SK-N-SH (cell line): ENCODE results near the gene THAP8. TPM values are rescaled to one million over a fixed set of nuclear protein-coding genes. Genes with fewer than 3 reads are reported as not detected.

Source experiments
- CTCF ChIA-PET: fragments of 300-600, 350-600 bp; formaldehyde crosslinking; extraction: SDS; loops from one replicate; lab custom pipeline; 2021; lab: Yijun Ruan, JAX
- POLR2A ChIA-PET: fragments of 350-600 bp; sonication (Branson Sonifier 250); formaldehyde crosslinking; extraction: SDS; loops from one replicate; lab custom pipeline; 2020; ENCODE audit warnings: antibody characterized with exemption, inconsistent platforms; lab: Yijun Ruan, JAX
- DNase-seq: peaks from one replicate; pipeline ENCODE4 v3.0.0; 2012
- H2AFZ ChIP-seq: fragments of 200-600 bp; sonication (generic); 2 replicates; pipeline ENCODE4 v1.8.1; 2016; ENCODE audit warnings: antibody characterized with exemption, mild to moderate bottlenecking, low read depth
- H3F3A ChIP-seq: fragments of 200-600 bp; sonication (generic); replicated peaks from 2 replicates; pipeline ENCODE3; 2016; ENCODE audit warnings: antibody characterized with exemption, mild to moderate bottlenecking; ENCODE audit not compliant: insufficient read depth
- H3K27ac ChIP-seq, 2 experiments: fragments of 200-500 bp in 1 of 2; fragments of 200-600 bp in 1 of 2; sonication (Bioruptor generic) in 1 of 2; sonication (generic), shearing (Covaris generic) in 1 of 2; 2 replicates each; pipeline versions ENCODE4 v1.5.1 to v1.6.1; 2014 to 2016; ENCODE audit warnings: low read depth in 2 of 2, inconsistent platforms in 1 of 2, low read length in 1 of 2, mild to moderate bottlenecking in 1 of 2, mixed read lengths in 1 of 2
- H3K27me3 ChIP-seq: fragments of 200-600 bp; sonication (generic), shearing (Covaris generic); 2 replicates; pipeline ENCODE4 v1.6.1; 2016; ENCODE audit warnings: mixed run types; ENCODE audit not compliant: insufficient read depth
- H3K36me3 ChIP-seq, 2 experiments: fragments of 200-500 bp in 1 of 2; fragments of 200-600 bp in 1 of 2; sonication (Bioruptor generic) in 1 of 2; sonication (generic) in 1 of 2; replicated peaks in 1 of 2; 2 replicates each; pipeline versions ENCODE3 to v1.5.1; 2014 to 2016; ENCODE audit warnings: low read length in 1 of 2, mild to moderate bottlenecking in 1 of 2; ENCODE audit not compliant: insufficient read depth in 2 of 2, control insufficient read depth in 1 of 2
- H3K4me1 ChIP-seq, 2 experiments: fragments of 200-500 bp in 1 of 2; fragments of 200-600 bp in 1 of 2; sonication (Bioruptor generic) in 1 of 2; sonication (generic), shearing (Covaris generic) in 1 of 2; 2 replicates each; pipeline versions ENCODE4 v1.5.1 to v1.6.1; 2014 to 2016; ENCODE audit warnings: low read depth in 1 of 2, low read length in 1 of 2, mixed run types in 1 of 2; ENCODE audit not compliant: insufficient read depth in 2 of 2, control insufficient read depth in 1 of 2
- H3K4me2 ChIP-seq: fragments of 200-600 bp; sonication (generic), shearing (Covaris generic); 2 replicates; pipeline ENCODE4 v1.6.1; 2017; ENCODE audit warnings: mixed run types
- H3K4me3 ChIP-seq, 2 experiments: fragments of 200-500 bp in 1 of 2; fragments of 200-600 bp in 1 of 2; sonication (Bioruptor generic) in 1 of 2; sonication (generic), shearing (Covaris generic) in 1 of 2; 2 replicates each; pipeline versions ENCODE4 v1.5.1 to v1.8.1; 2014 to 2016; ENCODE audit warnings: low read depth in 2 of 2, inconsistent platforms in 1 of 2, low read length in 1 of 2, mild to moderate bottlenecking in 1 of 2, mixed read lengths in 1 of 2, moderate library complexity in 1 of 2
- H3K79me2 ChIP-seq: fragments of 200-600 bp; sonication (generic); 2 replicates; pipeline ENCODE4 v1.8.1; 2017; ENCODE audit warnings: mild to moderate bottlenecking; ENCODE audit not compliant: insufficient read depth
- H3K9ac ChIP-seq: fragments of 200-600 bp; sonication (generic); 2 replicates; pipeline ENCODE4 v1.6.1; 2017; ENCODE audit warnings: mixed run types
- H3K9me2 ChIP-seq: fragments of 200-600 bp; sonication (generic); 2 replicates; pipeline ENCODE4 v1.6.1; 2017; ENCODE audit warnings: mixed run types
- H3K9me3 ChIP-seq: fragments of 200-600 bp; sonication (generic); 2 replicates; pipeline ENCODE4 v1.6.1; 2017; ENCODE audit warnings: mixed run types, mild to moderate bottlenecking, moderate library complexity
- H4K20me1 ChIP-seq: fragments of 200-600 bp; sonication (generic); 2 replicates; pipeline ENCODE4 v1.6.1; 2017; ENCODE audit warnings: mild to moderate bottlenecking, mixed run types; ENCODE audit not compliant: insufficient read depth
- EP300 ChIP-seq, 2 experiments: IDR thresholded peaks; 2 replicates each; pipeline versions ENCODE4 v1.4.0 to v1.6.1; 2012; ENCODE audit warnings: borderline replicate concordance in 1 of 2, low read depth in 1 of 2, low read length in 1 of 2
- EZH2phosphoT487 ChIP-seq: fragments of 200-600 bp; sonication (generic); IDR thresholded peaks from 2 replicates; pipeline ENCODE4 v1.6.1; 2017; ENCODE audit warnings: low read depth, mixed run types, mild to moderate bottlenecking, antibody characterized with exemption, moderate library complexity, borderline replicate concordance
- GATA2 ChIP-seq: sonication (generic); formaldehyde crosslinking; IDR thresholded peaks from 2 replicates; pipeline ENCODE4 v1.5.0; 2020; ENCODE audit warnings: mild to moderate bottlenecking, missing genetic modification reagents
- RAD21 ChIP-seq: IDR thresholded peaks from 2 replicates; pipeline ENCODE4 v1.6.1; 2012; ENCODE audit warnings: mild to moderate bottlenecking, low read length
- RFX5 ChIP-seq: IDR thresholded peaks from 2 replicates; pipeline ENCODE4 v1.6.1; 2012; ENCODE audit warnings: mild to moderate bottlenecking, improper control_type of control experiment, low read length
- SMC3 ChIP-seq: IDR thresholded peaks from 2 replicates; pipeline ENCODE4 v1.6.1; 2012; ENCODE audit warnings: low read depth, low read length, improper control_type of control experiment
- TCF12 ChIP-seq: IDR thresholded peaks from 2 replicates; pipeline ENCODE4 v1.4.0; 2012
- YY1 ChIP-seq: IDR thresholded peaks from 2 replicates; pipeline ENCODE4 v1.4.0; 2012; ENCODE audit warnings: low read depth, mild to moderate bottlenecking
- WGBS: methylation state at CpG from one replicate; pipeline ENCODE4 v1.1.6; 2017; ENCODE audit warnings: low lambda C conversion rate; 5-methylcytosine and 5-hydroxymethylcytosine counted together
- polyA plus RNA-seq, 3 experiments: library from polyadenylated mRNA; depleted of rRNA; stranded (reverse); fragments of >200 nt; gene quantifications; 2 replicates each; pipeline ENCODE4 v1.2.3, GENCODE V29; 2012
- TF ChIP-seq, protein P1 (sequence below): IDR thresholded peaks from 2 replicates; pipeline ENCODE4 v1.4.0; 2012; ENCODE audit warnings: low read depth, borderline replicate concordance
- TF ChIP-seq, protein P2 (sequence below): IDR thresholded peaks from 2 replicates; pipeline ENCODE4 v1.4.0; 2012; ENCODE audit warnings: low read depth
- TF ChIP-seq, protein P3 (sequence below): fragments of 200-600 bp; sonication (generic); IDR thresholded peaks from 2 replicates; pipeline ENCODE4 v1.6.1; 2017; ENCODE audit warnings: antibody characterized with exemption, mild to moderate bottlenecking, moderate library complexity

THAP8 gene
- polyA plus RNA-seq, 1 of the 3 experiments (the other 2 are of a cell fraction), result 6.3 TPM

DNA sequence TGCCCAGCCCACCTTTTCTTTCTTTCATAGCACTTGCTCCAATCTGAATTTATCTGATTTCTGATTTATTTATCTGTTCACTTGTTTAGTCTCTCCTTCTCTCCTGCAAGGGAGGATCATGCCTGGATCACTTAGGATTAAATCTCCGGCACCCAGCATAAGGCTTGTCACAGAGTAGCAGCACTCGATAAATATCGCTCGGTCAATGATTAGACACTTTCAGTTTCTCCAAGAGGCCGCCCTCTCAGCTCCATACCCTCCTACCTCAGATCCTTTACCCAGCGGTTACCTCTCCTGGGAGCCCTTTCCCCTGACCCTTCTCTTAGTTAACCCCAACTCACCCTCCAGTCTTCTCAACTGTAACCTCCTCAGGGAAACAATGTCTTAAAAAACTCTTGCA lies 22.8 kb downstream of the THAP8 start:
- peaks cover 2% of the 10 kb centered on the region for H3F3A ChIP-seq
- no peaks in the 10 kb centered on the region for H4K20me1 ChIP-seq
- POLR2A ChIA-PET, result no interaction called here
- H2AFZ ChIP-seq, result no peak overlapping the region
- CTCF ChIA-PET, result interaction anchor here (1.7 kb wide), 1 partner anchor 23 kb away, joined by 5 read pairs; the partner anchor contains the start of genes THAP8 and WDR62
- peak overlapping the region in 1 of 2 experiments; percentile 86; a peak in 2 of 4 replicates for H3K4me3 ChIP-seq
- WGBS, result 95% methylated on average over 6 of the region's 6 CpGs
- no peaks in the 10 kb centered on the region for H3K9me3 ChIP-seq
- peaks cover 0 to 7% of the 10 kb centered on the region in 2 experiments; a peak in 1 of 4 replicates for H3K4me1 ChIP-seq
- H3K79me2 ChIP-seq, result 0 out of 2 replicates have a peak, but pooled peaks cover 5% of the 10 kb centered on the region
- no peak for DNase-seq
- no peak overlapping the region for H3K9ac ChIP-seq
- H3K4me2 ChIP-seq, result peak overlapping the region; percentile 94
- no peaks in the 10 kb centered on the region for H3K9me2 ChIP-seq
- H3K27ac ChIP-seq, result no peak overlapping the region
- TF ChIP-seq, protein P1, sequence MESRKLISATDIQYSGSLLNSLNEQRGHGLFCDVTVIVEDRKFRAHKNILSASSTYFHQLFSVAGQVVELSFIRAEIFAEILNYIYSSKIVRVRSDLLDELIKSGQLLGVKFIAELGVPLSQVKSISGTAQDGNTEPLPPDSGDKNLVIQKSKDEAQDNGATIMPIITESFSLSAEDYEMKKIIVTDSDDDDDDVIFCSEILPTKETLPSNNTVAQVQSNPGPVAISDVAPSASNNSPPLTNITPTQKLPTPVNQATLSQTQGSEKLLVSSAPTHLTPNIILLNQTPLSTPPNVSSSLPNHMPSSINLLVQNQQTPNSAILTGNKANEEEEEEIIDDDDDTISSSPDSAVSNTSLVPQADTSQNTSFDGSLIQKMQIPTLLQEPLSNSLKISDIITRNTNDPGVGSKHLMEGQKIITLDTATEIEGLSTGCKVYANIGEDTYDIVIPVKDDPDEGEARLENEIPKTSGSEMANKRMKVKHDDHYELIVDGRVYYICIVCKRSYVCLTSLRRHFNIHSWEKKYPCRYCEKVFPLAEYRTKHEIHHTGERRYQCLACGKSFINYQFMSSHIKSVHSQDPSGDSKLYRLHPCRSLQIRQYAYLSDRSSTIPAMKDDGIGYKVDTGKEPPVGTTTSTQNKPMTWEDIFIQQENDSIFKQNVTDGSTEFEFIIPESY, result no peak
- no peak for TF ChIP-seq EP300 (IDR thresholded peaks at IDR 0.05; ENCODE audit: borderline replicate concordance in 1 of 2, low read depth in 1 of 2, low read length in 1 of 2)
- TF ChIP-seq YY1, result no peak
- TF ChIP-seq, protein P2, sequence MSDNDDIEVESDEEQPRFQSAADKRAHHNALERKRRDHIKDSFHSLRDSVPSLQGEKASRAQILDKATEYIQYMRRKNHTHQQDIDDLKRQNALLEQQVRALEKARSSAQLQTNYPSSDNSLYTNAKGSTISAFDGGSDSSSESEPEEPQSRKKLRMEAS, result no peak
- no peak for TF ChIP-seq TCF12
- TF ChIP-seq SMC3, result no peak
- TF ChIP-seq EZH2phosphoT487, result no peak
- TF ChIP-seq RFX5, result no peak
- H3K27me3 ChIP-seq, result no peaks in the 10 kb centered on the region
- H3K36me3 ChIP-seq, result peaks cover 0 to 9% of the 10 kb centered on the region in 2 experiments

DNA sequence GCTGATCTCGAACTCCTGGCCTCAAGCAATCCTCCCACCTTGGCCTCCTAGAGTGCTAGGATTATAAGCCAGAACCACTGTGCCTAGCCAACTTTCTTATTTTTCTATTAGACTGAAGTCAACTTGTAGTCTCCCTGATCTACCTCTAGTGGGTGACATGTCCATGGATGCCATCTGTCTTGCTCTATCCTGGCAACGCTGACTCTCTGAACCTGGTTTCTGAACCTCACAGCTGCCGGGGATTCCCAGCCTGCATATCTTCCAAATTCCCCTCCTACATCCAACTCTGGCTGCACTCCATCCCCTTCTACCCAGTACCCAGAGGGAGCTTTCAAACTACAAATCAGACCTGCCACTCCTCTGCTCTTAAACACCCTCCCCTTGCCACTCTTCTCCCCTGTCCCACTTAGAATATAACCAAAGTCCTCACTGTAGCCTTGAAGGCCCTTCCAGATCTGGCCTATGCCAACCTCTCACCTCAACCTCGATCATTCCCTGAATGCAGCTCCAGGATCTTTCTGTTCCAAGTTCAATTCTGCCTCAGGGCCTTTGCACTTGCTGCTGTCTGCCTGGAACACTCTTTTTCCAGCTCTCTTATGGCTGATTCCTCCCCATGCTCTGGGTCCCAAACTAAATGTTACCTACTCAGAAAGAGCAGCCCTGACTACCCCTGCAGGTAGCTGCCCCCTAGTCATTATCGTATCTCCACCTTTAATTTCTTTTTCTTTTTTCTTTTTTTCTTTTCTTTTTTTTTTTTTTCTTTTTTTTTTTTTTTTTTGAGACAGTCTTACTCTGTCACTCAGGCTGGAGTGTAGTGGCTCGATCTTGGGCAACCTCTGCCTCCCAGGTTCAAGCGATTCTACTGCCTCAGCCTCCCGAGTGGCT lies 23.6 kb downstream of the THAP8 start:
- no peaks in the 10 kb centered on the region for H3K9me3 ChIP-seq
- no peaks in the 10 kb centered on the region for H3K27me3 ChIP-seq
- POLR2A ChIA-PET, result no interaction called here
- H3K27ac ChIP-seq, result no peak overlapping the region
- no peak overlapping the region for H3K4me3 ChIP-seq
- H4K20me1 ChIP-seq, result no peaks in the 10 kb centered on the region
- no peak overlapping the region for H3K9ac ChIP-seq
- DNase-seq, result peak; percentile 34
- 0 out of 2 replicates have a peak, but pooled peaks cover 5% of the 10 kb centered on the region for H3K79me2 ChIP-seq
- CTCF ChIA-PET, result interaction anchor here (1.3 to 1.5 kb wide), 2 partner anchors 16 to 36 kb away, joined by 3 read pairs; partner anchors contain the start of genes ALKBH6 and SDHAF1
- no peak overlapping the region for H3K4me2 ChIP-seq
- H3K4me1 ChIP-seq, result peaks cover 0 to 3% of the 10 kb centered on the region in 2 experiments; a peak in 1 of 4 replicates
- WGBS, result 89% methylated on average over 8 of the region's 8 CpGs
- TF ChIP-seq, protein P3, sequence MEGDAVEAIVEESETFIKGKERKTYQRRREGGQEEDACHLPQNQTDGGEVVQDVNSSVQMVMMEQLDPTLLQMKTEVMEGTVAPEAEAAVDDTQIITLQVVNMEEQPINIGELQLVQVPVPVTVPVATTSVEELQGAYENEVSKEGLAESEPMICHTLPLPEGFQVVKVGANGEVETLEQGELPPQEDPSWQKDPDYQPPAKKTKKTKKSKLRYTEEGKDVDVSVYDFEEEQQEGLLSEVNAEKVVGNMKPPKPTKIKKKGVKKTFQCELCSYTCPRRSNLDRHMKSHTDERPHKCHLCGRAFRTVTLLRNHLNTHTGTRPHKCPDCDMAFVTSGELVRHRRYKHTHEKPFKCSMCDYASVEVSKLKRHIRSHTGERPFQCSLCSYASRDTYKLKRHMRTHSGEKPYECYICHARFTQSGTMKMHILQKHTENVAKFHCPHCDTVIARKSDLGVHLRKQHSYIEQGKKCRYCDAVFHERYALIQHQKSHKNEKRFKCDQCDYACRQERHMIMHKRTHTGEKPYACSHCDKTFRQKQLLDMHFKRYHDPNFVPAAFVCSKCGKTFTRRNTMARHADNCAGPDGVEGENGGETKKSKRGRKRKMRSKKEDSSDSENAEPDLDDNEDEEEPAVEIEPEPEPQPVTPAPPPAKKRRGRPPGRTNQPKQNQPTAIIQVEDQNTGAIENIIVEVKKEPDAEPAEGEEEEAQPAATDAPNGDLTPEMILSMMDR, result peak; percentile 7; the same call in 1 of the 2 replicates
- TF ChIP-seq RAD21 (peak; percentile 24; the same call in 1 of the 2 replicates), GATA2 (CRISPR knock-in tag) (no peak)
- H3K36me3 ChIP-seq, result peaks cover 0 to 12% of the 10 kb centered on the region in 2 experiments
- H3F3A ChIP-seq, result peaks cover 2% of the 10 kb centered on the region
- H3K9me2 ChIP-seq, result no peaks in the 10 kb centered on the region
- H2AFZ ChIP-seq, result no peak overlapping the region
